NB4 (cell line): Measurements from ENCODE around the gene RETREG1.

Source experiments
- DNase-seq: peaks from one replicate; pipeline ENCODE4 v3.0.0; 2010; ENCODE audit warnings: low read depth
- H3K4me3 ChIP-seq: one replicate; pipeline ENCODE4 v1.5.1; 2011; ENCODE audit warnings: mild to moderate bottlenecking, low read depth, low read length, moderate library complexity
- MAX ChIP-seq: IDR thresholded peaks from 2 replicates; pipeline ENCODE4 v1.6.1; 2011; ENCODE audit warnings: low read depth, low read length
- MYC ChIP-seq: IDR thresholded peaks from 2 replicates; pipeline ENCODE4 v1.6.1; 2011; ENCODE audit warnings: low read depth, low read length
- POLR2A ChIP-seq: IDR thresholded peaks from 2 replicates; pipeline ENCODE4 v1.6.1; 2011; ENCODE audit warnings: mild to moderate bottlenecking; ENCODE audit not compliant: insufficient read length; ENCODE audit errors: extremely low read depth
- TF ChIP-seq, protein P1 (sequence below): IDR thresholded peaks from one replicate; pipeline ENCODE4 v1.5.1; 2012; ENCODE audit warnings: low read depth, low read length

Gene RETREG1

GRCh38 chr5:16592255-16592654 is 24.5 kb downstream of the RETREG1 start:
- no peak overlapping the region for H3K4me3 ChIP-seq
- TF ChIP-seq MYC, result no peak
- TF ChIP-seq, protein P1, sequence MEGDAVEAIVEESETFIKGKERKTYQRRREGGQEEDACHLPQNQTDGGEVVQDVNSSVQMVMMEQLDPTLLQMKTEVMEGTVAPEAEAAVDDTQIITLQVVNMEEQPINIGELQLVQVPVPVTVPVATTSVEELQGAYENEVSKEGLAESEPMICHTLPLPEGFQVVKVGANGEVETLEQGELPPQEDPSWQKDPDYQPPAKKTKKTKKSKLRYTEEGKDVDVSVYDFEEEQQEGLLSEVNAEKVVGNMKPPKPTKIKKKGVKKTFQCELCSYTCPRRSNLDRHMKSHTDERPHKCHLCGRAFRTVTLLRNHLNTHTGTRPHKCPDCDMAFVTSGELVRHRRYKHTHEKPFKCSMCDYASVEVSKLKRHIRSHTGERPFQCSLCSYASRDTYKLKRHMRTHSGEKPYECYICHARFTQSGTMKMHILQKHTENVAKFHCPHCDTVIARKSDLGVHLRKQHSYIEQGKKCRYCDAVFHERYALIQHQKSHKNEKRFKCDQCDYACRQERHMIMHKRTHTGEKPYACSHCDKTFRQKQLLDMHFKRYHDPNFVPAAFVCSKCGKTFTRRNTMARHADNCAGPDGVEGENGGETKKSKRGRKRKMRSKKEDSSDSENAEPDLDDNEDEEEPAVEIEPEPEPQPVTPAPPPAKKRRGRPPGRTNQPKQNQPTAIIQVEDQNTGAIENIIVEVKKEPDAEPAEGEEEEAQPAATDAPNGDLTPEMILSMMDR, result no peak
- no peak for TF ChIP-seq POLR2A
- TF ChIP-seq MAX, result no peak
- no peak for DNase-seq

- DNase-seq, result no peak
- TF ChIP-seq, protein P1, result no peak
- TF ChIP-seq MYC (no peak), POLR2A (no peak), MAX (no peak)
- no peak overlapping the region for H3K4me3 ChIP-seq
Observed at GRCh38 chr5:16590685-16591084, 26.1 kb downstream of the RETREG1 start.

DNA sequence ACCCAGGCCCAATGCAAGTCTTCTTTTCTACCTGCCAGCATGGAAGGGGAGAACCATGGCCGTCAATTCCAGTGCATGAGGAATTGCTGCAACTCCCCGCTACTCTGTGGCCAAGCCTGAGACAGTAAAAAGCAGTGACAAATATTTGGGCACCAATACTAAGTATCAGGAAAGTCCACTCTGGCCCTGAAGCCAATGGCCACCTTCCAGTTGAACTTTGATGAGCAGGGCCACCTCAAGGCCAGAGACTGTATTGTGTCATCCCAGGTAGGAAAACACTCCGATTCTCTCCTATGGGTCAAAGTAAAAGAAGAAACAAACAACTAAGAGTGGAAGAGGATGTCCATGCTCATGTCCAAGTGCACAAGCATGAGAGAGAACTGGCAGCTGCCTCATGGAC is 27.1 kb downstream of the RETREG1 start:
- TF ChIP-seq, protein P1, result no peak
- TF ChIP-seq MYC (no peak), MAX (no peak), POLR2A (no peak)
- no peak for DNase-seq
- no peak overlapping the region for H3K4me3 ChIP-seq

DNA sequence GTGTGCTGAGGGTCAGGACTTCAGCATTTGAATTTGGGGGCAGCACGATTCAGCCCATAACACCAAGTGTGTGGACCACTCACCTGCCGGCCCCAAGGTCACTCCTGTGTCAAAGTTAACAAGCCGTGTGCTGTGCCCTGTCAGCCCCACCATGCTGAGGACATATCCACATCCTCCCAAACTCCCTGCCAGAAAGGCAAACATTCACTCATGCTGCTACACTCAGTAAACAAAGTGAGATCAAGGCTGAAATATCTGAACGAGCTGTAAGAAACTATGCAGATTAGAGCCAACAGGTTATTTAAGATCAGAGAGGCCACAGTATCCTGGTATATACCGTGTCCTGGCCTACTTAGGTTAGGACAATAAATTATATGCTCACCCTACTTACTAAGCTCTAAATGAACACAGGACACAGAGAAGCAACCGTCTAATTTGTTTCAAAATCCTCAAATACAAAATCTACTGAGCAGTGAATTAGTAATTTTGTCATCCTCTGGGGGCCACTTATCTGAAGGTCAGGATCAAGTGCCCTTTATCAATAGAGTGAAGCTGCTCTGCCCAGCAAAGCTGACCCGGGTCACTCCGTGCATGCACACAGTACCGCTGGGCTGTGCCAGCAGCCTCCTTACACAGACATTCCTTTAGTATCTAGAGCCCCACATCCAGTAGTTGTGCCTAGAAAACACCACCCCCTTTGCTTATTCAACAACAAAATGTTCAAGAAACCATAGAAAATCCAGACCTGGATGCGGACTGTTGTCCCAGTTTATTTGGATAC is 28.2 kb downstream of the RETREG1 start:
- no peak for DNase-seq
- H3K4me3 ChIP-seq, result no peak overlapping the region
- TF ChIP-seq MYC, result no peak
- TF ChIP-seq, protein P1, result no peak
- TF ChIP-seq POLR2A, result no peak
- no peak for TF ChIP-seq MAX

DNA sequence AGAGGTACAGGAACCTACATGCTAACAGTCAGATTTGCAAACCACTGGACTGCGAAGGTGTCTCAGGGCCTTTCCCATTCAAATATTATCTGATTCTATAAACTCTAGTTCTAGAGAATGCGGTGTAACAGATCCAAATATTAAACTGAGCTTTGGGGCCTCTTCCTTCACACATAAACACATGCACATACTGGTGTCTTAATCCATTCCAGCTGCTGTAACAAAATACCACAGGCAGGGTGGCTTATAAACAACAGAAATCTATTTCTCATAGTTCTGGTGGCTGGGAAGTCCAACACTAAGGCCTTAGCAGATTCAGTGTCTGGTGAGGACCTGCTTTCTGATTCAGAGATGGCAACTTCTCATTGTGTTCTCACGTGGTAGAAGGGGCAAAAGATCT is 30.2 kb downstream of the RETREG1 start:
- no peak for TF ChIP-seq MYC
- no peak for TF ChIP-seq MAX
- no peak for TF ChIP-seq POLR2A
- TF ChIP-seq, protein P1, result no peak
- no peak for DNase-seq
- no peak overlapping the region for H3K4me3 ChIP-seq
